ENCODE measurements around the gene SUMF1. TPM values are rescaled to one million over a fixed set of nuclear protein-coding genes. Genes with fewer than 3 reads are reported as not detected.

Gene SUMF1
- total and polyA plus RNA-seq, 2 of the 4 experiments (the other 2 are of a cell fraction), result 26.3 to 38.4 TPM

DNA sequence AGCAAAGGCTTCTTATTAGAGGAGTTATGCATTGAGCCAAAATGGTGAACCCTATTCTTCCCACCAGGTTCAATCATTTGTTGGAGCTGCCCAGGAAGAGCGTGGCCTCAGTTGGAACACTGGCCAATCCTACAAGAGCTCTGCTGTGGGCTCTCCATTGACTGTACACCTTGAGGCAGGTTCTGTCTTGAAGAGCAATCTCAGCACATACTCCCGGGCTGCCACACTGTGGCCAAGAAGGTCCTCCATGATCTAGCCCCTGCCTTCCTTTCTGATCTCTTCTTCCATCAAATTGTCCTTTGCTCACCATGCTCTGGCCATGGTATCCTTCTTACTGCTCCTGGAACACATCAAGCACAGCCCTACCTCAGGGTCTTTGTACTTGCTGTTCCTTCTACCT lies 5.7 kb upstream of the SUMF1 start:
- no peak for TF ChIP-seq CEBPB (IDR thresholded peaks at IDR 0.05; ENCODE audit: low read depth, low read length)
- TF ChIP-seq MAFK (IDR thresholded peaks at IDR 0.05; ENCODE audit: low read depth, low read length), result no peak
- no peak for TF ChIP-seq SMC3 (IDR thresholded peaks at IDR 0.05; ENCODE audit: low read depth, low read length)
- TF ChIP-seq CTCF (conservative IDR thresholded peaks at IDR 0.05; ENCODE audit: low read depth, low read length), result no peak
- H3K4ac ChIP-seq (ENCODE audit: low read depth, low read length), result no peak overlapping the region
- no peak overlapping the region for H3K27ac ChIP-seq (ENCODE audit: insufficient read depth, low read length)
- no peak overlapping the region for H2AK5ac ChIP-seq (ENCODE audit: low read depth, low read length)
- no peak overlapping the region for H2BK20ac ChIP-seq (ENCODE audit: low read depth, low read length)
- H3K79me1 ChIP-seq (ENCODE audit: low read depth in 1 of 2, low read length in 2 of 2), result no peaks in the 10 kb centered on the region
- WGBS, 2 experiments (ENCODE audit: extremely low coverage in 2 of 2, insufficient read length in 1 of 2), result 61% methylated on average over 2 of the region's 2 CpGs; no CpG with 5 or more reads in 1 of the 2 experiments
- no peak for ATAC-seq (ENCODE audit: low read depth)
- no peak overlapping the region for H3K18ac ChIP-seq (ENCODE audit: low read depth, low read length)
- no peak for DNase-seq
- H3K56ac ChIP-seq (ENCODE audit: extremely low read depth, insufficient read depth, low read length), result no peak overlapping the region
- BruUV-seq (replicated peaks), result no TSS peak
- no peaks in the 10 kb centered on the region for H3K9me3 ChIP-seq (ENCODE audit: control insufficient read depth, insufficient read depth, low read length)
- peaks cover 4% of the 10 kb centered on the region for H3K4me1 ChIP-seq (ENCODE audit: control insufficient read depth, insufficient read depth, low read length)
- peaks cover 19% of the 10 kb centered on the region for H3K27me3 ChIP-seq (ENCODE audit: control insufficient read depth, insufficient read depth, low read length)
- H2BK120ac ChIP-seq (ENCODE audit: low read depth, low read length), result no peak overlapping the region
- H2AK9ac ChIP-seq (replicated peaks; ENCODE audit: low read depth, low read length, poor library complexity), result no peak overlapping the region
- no peak overlapping the region for H3K23ac ChIP-seq (ENCODE audit: low read depth, low read length)
- H4K20me1 ChIP-seq (ENCODE audit: insufficient read depth, low read length), result no peaks in the 10 kb centered on the region
- in situ Hi-C loops (cut with MboI; ENCODE audit: low sequenced_read_pairs), result no loop called here
- no peak overlapping the region for H2BK15ac ChIP-seq (ENCODE audit: low read depth, low read length)
- H3K9ac ChIP-seq (ENCODE audit: low read depth, low read length), result no peak overlapping the region
- H3K9me1 ChIP-seq (ENCODE audit: insufficient read depth, low read length), result no peaks in the 10 kb centered on the region
- no peak overlapping the region for H4K91ac ChIP-seq (ENCODE audit: insufficient read depth, low read depth, low read length)
- H2AFZ ChIP-seq (replicated peaks; ENCODE audit: low read length, poor library complexity), result no peak overlapping the region
- ChIA-PET POLR2A (ENCODE audit: unreplicated experiment) (no interaction called here), CTCF (interaction anchor here (0.5 kb wide), 1 partner anchor 62 kb away, joined by 3 read pairs; no protein-coding TSS in a partner anchor)
- H4K5ac ChIP-seq (ENCODE audit: low read depth, low read length), result no peak overlapping the region
- H3K4me2 ChIP-seq (ENCODE audit: low read depth, low read length), result no peak overlapping the region
- no peak overlapping the region for H4K8ac ChIP-seq (ENCODE audit: low read depth in 2 of 2, low read length in 2 of 2)
- no peak overlapping the region for H3K14ac ChIP-seq (replicated peaks; ENCODE audit: low read depth, low read length)
- no peak overlapping the region for H2BK5ac ChIP-seq (ENCODE audit: low read depth, low read length, poor library complexity, severe bottlenecking)
- no peaks in the 10 kb centered on the region for H3K36me3 ChIP-seq (ENCODE audit: control insufficient read depth, insufficient read depth, low read length)
- H3K4me3 ChIP-seq (ENCODE audit: insufficient read depth, low read depth, low read length), result no peak overlapping the region
- dilution Hi-C loops (cut with HindIII; ENCODE audit: low sequenced_read_pairs, unreplicated experiment), result no loop called here
- intact Hi-C loops (cut with micrococcal nuclease), result no loop called here
